IPS DF 6.9 (cell line): ENCODE results near the gene POLR3C.
"Not testable (repeated sequence)": the region's sequence is repeated elsewhere in the genome, so short reads cannot be mapped to it uniquely, and the experiment has no call there.

Experiments
- DNase-seq: peaks from one replicate; pipeline ENCODE4 v3.0.0-alpha.2; 2013; ENCODE audit warnings: low read depth, low spot score
- H3K27ac ChIP-seq: one replicate; pipeline ENCODE4 v1.5.1; 2013; ENCODE audit warnings: low read length, control low read depth
- H3K27me3 ChIP-seq: 2 replicates; pipeline ENCODE4 v1.6.1; 2013; ENCODE audit warnings: mild to moderate bottlenecking, low read length; ENCODE audit not compliant: control insufficient read depth, insufficient read depth
- H3K36me3 ChIP-seq: 2 replicates; pipeline ENCODE4 v1.6.1; 2013; ENCODE audit warnings: low read length; ENCODE audit not compliant: control insufficient read depth, insufficient read depth
- H3K4me1 ChIP-seq: 2 replicates; pipeline ENCODE4 v1.6.1; 2013; ENCODE audit warnings: low read length; ENCODE audit not compliant: control insufficient read depth, insufficient read depth
- H3K4me3 ChIP-seq: 2 replicates; pipeline ENCODE4 v1.5.1; 2013; ENCODE audit warnings: mild to moderate bottlenecking, low read length
- H3K9me3 ChIP-seq: 2 replicates; pipeline ENCODE4 v1.6.1; 2013; ENCODE audit warnings: low read length, inconsistent platforms; ENCODE audit not compliant: control insufficient read depth, insufficient read depth
- WGBS: extraction: QIAGEN DNeasy Blood & Tissue Kit; methylation state at CpG from one replicate; pipeline ENCODE4 v1.1.7; 2013; ENCODE audit warnings: mixed read lengths, missing lambda C conversion rate; ENCODE audit not compliant: insufficient read length, insufficient coverage; 5-methylcytosine and 5-hydroxymethylcytosine counted together

POLR3C gene

GRCh38 chr1:145792484-145792883 lies 31.5 kb upstream of the POLR3C start:
- Histone ChIP-seq H3K36me3 (no peaks in the 10 kb centered on the region), H3K27me3 (no peaks in the 10 kb centered on the region), H3K9me3 (no peaks in the 10 kb centered on the region), H3K27ac (no peak overlapping the region), H3K4me3 (no peak overlapping the region), H3K4me1 (no peaks in the 10 kb centered on the region)
- no peak for DNase-seq
- WGBS, result no CpG with 5 or more reads among the region's 1 CpG

- DNase-seq, result no peak
- H3K36me3 ChIP-seq, result no peaks in the 10 kb centered on the region
- H3K4me3 ChIP-seq, result no peak overlapping the region
- no CpG with 5 or more reads among the region's 10 CpGs for WGBS
- no peak overlapping the region for H3K27ac ChIP-seq
- no peaks in the 10 kb centered on the region for H3K27me3 ChIP-seq
- no peaks in the 10 kb centered on the region; the same call in 1 of the 2 replicates for H3K4me1 ChIP-seq
- no peaks in the 10 kb centered on the region for H3K9me3 ChIP-seq
Observed at GRCh38 chr1:145795257-145795881, 28.6 kb upstream of the POLR3C start.

GRCh38 chr1:145796753-145797152 lies 27.2 kb upstream of the POLR3C start:
- no peaks in the 10 kb centered on the region for H3K9me3 ChIP-seq
- no peak overlapping the region for H3K27ac ChIP-seq
- no peaks in the 10 kb centered on the region for H3K27me3 ChIP-seq
- H3K4me1 ChIP-seq, result no peaks in the 10 kb centered on the region; the same call in 1 of the 2 replicates
- no peak for DNase-seq
- WGBS, result no CpG with 5 or more reads among the region's 1 CpG
- H3K36me3 ChIP-seq, result no peaks in the 10 kb centered on the region
- H3K4me3 ChIP-seq, result no peak overlapping the region

- WGBS, result no CpG with 5 or more reads among the region's 2 CpGs
- no peak overlapping the region for H3K4me3 ChIP-seq
- H3K9me3 ChIP-seq, result no peaks in the 10 kb centered on the region
- no peaks in the 10 kb centered on the region for H3K27me3 ChIP-seq
- H3K27ac ChIP-seq, result no peak overlapping the region
- no peaks in the 10 kb centered on the region; the same call in 1 of the 2 replicates for H3K4me1 ChIP-seq
- no peaks in the 10 kb centered on the region for H3K36me3 ChIP-seq
- no peak for DNase-seq
Observed at GRCh38 chr1:145799806-145800205, 24.2 kb upstream of the POLR3C start.

GRCh38 chr1:145804235-145805045 lies 19.6 kb upstream of the POLR3C start:
- no peak overlapping the region for H3K27ac ChIP-seq
- H3K27me3 ChIP-seq, result no peaks in the 10 kb centered on the region
- DNase-seq, result no peak
- no CpG with 5 or more reads among the region's 3 CpGs for WGBS
- no peaks in the 10 kb centered on the region; the same call in 1 of the 2 replicates for H3K4me1 ChIP-seq
- no peaks in the 10 kb centered on the region for H3K36me3 ChIP-seq
- no peak overlapping the region for H3K4me3 ChIP-seq
- no peaks in the 10 kb centered on the region for H3K9me3 ChIP-seq

GRCh38 chr1:145805057-145805456 lies 18.9 kb upstream of the POLR3C start:
- no CpG with 5 or more reads among the region's 1 CpG for WGBS
- DNase-seq, result no peak
- Histone ChIP-seq H3K27ac (no peak overlapping the region), H3K9me3 (no peaks in the 10 kb centered on the region), H3K36me3 (no peaks in the 10 kb centered on the region), H3K4me1 (no peaks in the 10 kb centered on the region), H3K27me3 (no peaks in the 10 kb centered on the region), H3K4me3 (no peak overlapping the region)

GRCh38 chr1:145806408-145806807 lies 17.6 kb upstream of the POLR3C start:
- H3K4me1 ChIP-seq, result no peaks in the 10 kb centered on the region
- WGBS, result no CpG with 5 or more reads among the region's 4 CpGs
- DNase-seq, result no peak
- H3K9me3 ChIP-seq, result no peaks in the 10 kb centered on the region
- H3K4me3 ChIP-seq, result no peak overlapping the region
- H3K27ac ChIP-seq, result no peak overlapping the region
- H3K27me3 ChIP-seq, result no peaks in the 10 kb centered on the region
- no peaks in the 10 kb centered on the region for H3K36me3 ChIP-seq

GRCh38 chr1:145806844-145807243 lies 17.2 kb upstream of the POLR3C start:
- whole genome bisulfite sequencing, result no CpG with 5 or more reads among the region's 7 CpGs
- H3K27ac ChIP-seq, result no peak overlapping the region
- no peak overlapping the region for H3K4me3 ChIP-seq
- H3K27me3 ChIP-seq, result no peaks in the 10 kb centered on the region
- no peaks in the 10 kb centered on the region for H3K4me1 ChIP-seq
- H3K9me3 ChIP-seq, result no peaks in the 10 kb centered on the region
- no peaks in the 10 kb centered on the region for H3K36me3 ChIP-seq
- DNase-seq, result no peak

GRCh38 chr1:145812977-145813810 lies 10.8 kb upstream of the POLR3C start:
- not testable (repeated sequence) for H3K27ac ChIP-seq, H3K4me3 ChIP-seq
- no CpG with 5 or more reads among the region's 6 CpGs for WGBS

GRCh38 chr1:145818095-145818494 lies 5.9 kb upstream of the POLR3C start:
- DNase-seq, H3K27ac ChIP-seq, H3K4me1 ChIP-seq: not testable (repeated sequence)

More at GRCh38 chr1:145812977-145813810, 10.8 kb upstream of the POLR3C start:
- not testable (repeated sequence) for H3K27me3 ChIP-seq, DNase-seq, H3K36me3 ChIP-seq, H3K4me1 ChIP-seq, H3K9me3 ChIP-seq

More at GRCh38 chr1:145818095-145818494, 5.9 kb upstream of the POLR3C start:
- not testable (repeated sequence) for H3K27me3 ChIP-seq, H3K4me3 ChIP-seq, H3K36me3 ChIP-seq, H3K9me3 ChIP-seq
- WGBS, result no CpG with 5 or more reads among the region's 6 CpGs
